Prostate gland (tissue), 2 donors: ENCODE results near the gene MPPE1. TPM values are rescaled to one million over a fixed set of nuclear protein-coding genes. Genes with fewer than 3 reads are reported as not detected.
A peak's percentile ranks its signal among the peaks of the same experiment; 100 is the strongest.

Experiments used
- DNase-seq: peaks from one replicate; pipeline ENCODE4 v3.0.0-alpha.2; 2019; ENCODE audit warnings: low spot score
- H3K27ac ChIP-seq, 2 donors: fragments of 200-600 bp; sonication (generic); 2 replicates each; pipeline ENCODE4 v1.5.1; 2017 to 2019
- H3K27me3 ChIP-seq: fragments of 200-600 bp; sonication (generic); replicated peaks from 2 replicates; pipeline ENCODE4 v1.5.1; 2019; ENCODE audit not compliant: insufficient read depth
- H3K36me3 ChIP-seq, 2 donors: fragments of 200-600 bp; sonication (generic); 1 replicate in 1 of 2; 2 replicates in 1 of 2; pipeline versions ENCODE4 v1.5.1 to v1.8.1; 2017 to 2019
- H3K4me1 ChIP-seq: fragments of 200-600 bp; sonication (generic); replicated peaks from 2 replicates; pipeline ENCODE4 v1.5.1; 2019
- H3K4me3 ChIP-seq, 2 donors: fragments of 200-600 bp; sonication (generic); 2 replicates each; pipeline ENCODE4 v1.5.1; 2017 to 2019
- H3K9me3 ChIP-seq: fragments of 200-600 bp; sonication (generic); 2 replicates; pipeline ENCODE4 v1.5.1; 2017
- CTCF ChIP-seq, 4 experiments: fragments of 200-600 bp in 2 of 4; fragments of 450-650 bp in 2 of 4; sonication (generic) in 2 of 4; IDR thresholded peaks; 1 replicate in 3 of 4; 2 replicates in 1 of 4; pipeline ENCODE4 v1.5.1; 2016 to 2019; ENCODE audit warnings: antibody characterized with exemption in 4 of 4, mild to moderate bottlenecking in 2 of 4, moderate library complexity in 2 of 4
- POLR2A ChIP-seq: fragments of 450-650 bp; IDR thresholded peaks from one replicate; pipeline ENCODE4 v1.6.1; 2016; ENCODE audit warnings: antibody characterized with exemption, mild to moderate bottlenecking
- POLR2AphosphoS5 ChIP-seq: sonication (generic); formaldehyde crosslinking; IDR thresholded peaks from one replicate; pipeline ENCODE4 v1.6.1; 2017; ENCODE audit warnings: antibody characterized with exemption
- WGBS: methylation state at CpG from one replicate; pipeline ENCODE4 v1.1.5; 2018; 5-methylcytosine and 5-hydroxymethylcytosine counted together
- intact Hi-C: fragments of 100-400 bp; cut with DNase I; formaldehyde crosslinking; loops from one replicate; pipeline ENCODE4 v1.14.2; 2022
- total RNA-seq, 2 donors: library from RNA; depleted of rRNA; stranded (reverse); fragments of >200 nt; gene quantifications; one replicate each; pipeline ENCODE4 v1.1.0, GENCODE V29; 2016

The MPPE1 gene
- total RNA-seq, 2 donors from 2014 or later = 19.3 to 29.1 TPM

- 97% methylated on average over 7 of the region's 7 CpGs for WGBS
- intact Hi-C loops = no loop called here
- Histone ChIP-seq H3K27me3 (no peaks in the 10 kb centered on the region), H3K36me3 (no peaks in the 10 kb centered on the region), H3K27ac (peak overlapping the region in 1 of 2 donors; percentile 91), H3K4me3 (no peak overlapping the region), H3K9me3 (no peaks in the 10 kb centered on the region), H3K4me1 (no peaks in the 10 kb centered on the region)
- no peak for TF ChIP-seq POLR2A
- TF ChIP-seq POLR2AphosphoS5 = no peak
- TF ChIP-seq CTCF (IDR thresholded peaks at IDR 0.05) = no peak
- DNase-seq = no peak
Observed at GRCh38 chr18:11849279-11849678, 58.8 kb downstream of the MPPE1 start.

DNA sequence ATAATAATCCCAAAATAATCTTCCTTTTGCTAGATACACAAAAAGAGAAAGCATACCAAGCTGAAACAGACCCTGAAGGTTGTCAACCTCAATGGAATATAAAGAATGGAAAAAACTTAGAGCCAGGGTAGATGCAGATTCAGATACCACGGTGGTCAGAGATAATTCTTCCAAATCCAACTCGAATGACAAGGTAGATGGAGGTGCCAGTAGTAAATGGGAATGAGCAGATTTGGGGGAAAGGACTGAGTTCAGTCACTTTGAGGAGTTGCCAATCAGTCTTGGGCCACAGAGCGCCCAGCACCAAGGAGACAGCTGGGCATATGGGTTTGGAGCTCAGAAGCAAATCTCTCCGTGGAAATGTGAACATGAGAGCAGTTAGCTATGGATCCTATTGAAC, 60.3 kb downstream of the MPPE1 start:
- 78% methylated on average over 4 of the region's 4 CpGs for WGBS
- Histone ChIP-seq H3K9me3 (no peaks in the 10 kb centered on the region), H3K27ac (no peak overlapping the region), H3K27me3 (no peaks in the 10 kb centered on the region), H3K36me3 (no peaks in the 10 kb centered on the region), H3K4me1 (no peaks in the 10 kb centered on the region), H3K4me3 (no peak overlapping the region)
- intact Hi-C loops = no loop called here
- no peak for TF ChIP-seq CTCF (IDR thresholded peaks at IDR 0.05)
- TF ChIP-seq POLR2AphosphoS5 = no peak
- TF ChIP-seq POLR2A = no peak
- no peak for DNase-seq

GRCh38 chr18:11845654-11846053, 62.5 kb downstream of the MPPE1 start:
- Histone ChIP-seq H3K4me3 (no peak overlapping the region), H3K36me3 (no peaks in the 10 kb centered on the region), H3K4me1 (no peaks in the 10 kb centered on the region), H3K9me3 (no peaks in the 10 kb centered on the region), H3K27me3 (no peaks in the 10 kb centered on the region), H3K27ac (no peak overlapping the region)
- no peak for DNase-seq
- WGBS = 82% methylated on average over 4 of the region's 4 CpGs
- intact Hi-C loops = no loop called here
- no peak for TF ChIP-seq POLR2AphosphoS5
- TF ChIP-seq CTCF (IDR thresholded peaks at IDR 0.05) = no peak
- no peak for TF ChIP-seq POLR2A

GRCh38 chr18:11844436-11844835, 63.7 kb downstream of the MPPE1 start:
- intact Hi-C loops = no loop called here
- Histone ChIP-seq H3K9me3 (no peaks in the 10 kb centered on the region), H3K27me3 (no peaks in the 10 kb centered on the region), H3K27ac (no peak overlapping the region), H3K4me3 (no peak overlapping the region), H3K36me3 (no peaks in the 10 kb centered on the region), H3K4me1 (no peaks in the 10 kb centered on the region)
- no peak for DNase-seq
- WGBS = 89% methylated on average over 6 of the region's 6 CpGs
- TF ChIP-seq POLR2A (no peak), POLR2AphosphoS5 (no peak), CTCF (IDR thresholded peaks at IDR 0.05) (no peak)

- no peak overlapping the region for H3K27ac ChIP-seq
- TF ChIP-seq POLR2AphosphoS5 (no peak), POLR2A (no peak), CTCF (IDR thresholded peaks at IDR 0.05) (no peak)
- no peaks in the 10 kb centered on the region for H3K9me3 ChIP-seq
- WGBS = 87% methylated on average over 5 of the region's 5 CpGs
- intact Hi-C loops = no loop called here
- H3K36me3 ChIP-seq = no peaks in the 10 kb centered on the region
- no peaks in the 10 kb centered on the region for H3K27me3 ChIP-seq
- H3K4me1 ChIP-seq = no peaks in the 10 kb centered on the region
- DNase-seq = no peak
- H3K4me3 ChIP-seq = no peak overlapping the region
Observed at GRCh38 chr18:11842562-11842961, 65.6 kb downstream of the MPPE1 start.
